WI38 (cell line): ENCODE measurements around the gene RECK.
A peak's percentile ranks its signal among the peaks of the same experiment; 100 is the strongest.

ENCODE experiments used
- H3K4me3 ChIP-seq: 2 replicates; pipeline ENCODE4 v1.5.1; 2011; ENCODE audit warnings: low read depth, mild to moderate bottlenecking, control low read depth, low read length
- TF ChIP-seq, protein P1 (sequence below): IDR thresholded peaks from 2 replicates; pipeline ENCODE4 v1.5.1; 2012; ENCODE audit warnings: low read depth, mild to moderate bottlenecking, control low read depth, low read length

The RECK gene

DNA sequence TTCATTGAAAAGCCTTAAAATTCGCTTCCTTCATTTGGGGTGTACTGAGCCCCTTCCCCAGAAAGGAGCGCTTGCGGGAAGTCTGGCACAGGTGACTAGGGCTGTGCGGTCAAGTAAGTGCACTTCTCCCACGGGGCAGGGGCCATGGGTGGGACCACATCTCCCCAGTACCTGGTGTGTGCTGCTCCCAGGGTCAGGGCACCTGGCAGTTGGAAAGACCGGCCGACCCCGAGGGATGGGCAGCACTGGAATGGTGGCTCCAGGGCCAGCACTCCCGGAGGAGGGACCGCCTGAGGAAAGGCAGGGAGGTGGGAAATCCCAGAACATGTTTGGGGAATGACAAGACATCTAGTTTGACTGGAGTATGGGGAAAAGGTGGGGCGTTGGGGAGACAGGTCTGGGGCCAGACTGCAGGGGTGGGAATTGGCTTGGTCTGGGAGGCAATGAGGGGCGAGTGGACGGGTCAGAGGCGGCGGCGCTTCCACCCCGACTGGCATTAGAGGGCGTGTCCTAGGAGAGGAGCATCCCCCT is 99.1 kb downstream of the RECK start:
- H3K4me3 ChIP-seq, result peak overlapping the region; percentile 77
- TF ChIP-seq, protein P1, sequence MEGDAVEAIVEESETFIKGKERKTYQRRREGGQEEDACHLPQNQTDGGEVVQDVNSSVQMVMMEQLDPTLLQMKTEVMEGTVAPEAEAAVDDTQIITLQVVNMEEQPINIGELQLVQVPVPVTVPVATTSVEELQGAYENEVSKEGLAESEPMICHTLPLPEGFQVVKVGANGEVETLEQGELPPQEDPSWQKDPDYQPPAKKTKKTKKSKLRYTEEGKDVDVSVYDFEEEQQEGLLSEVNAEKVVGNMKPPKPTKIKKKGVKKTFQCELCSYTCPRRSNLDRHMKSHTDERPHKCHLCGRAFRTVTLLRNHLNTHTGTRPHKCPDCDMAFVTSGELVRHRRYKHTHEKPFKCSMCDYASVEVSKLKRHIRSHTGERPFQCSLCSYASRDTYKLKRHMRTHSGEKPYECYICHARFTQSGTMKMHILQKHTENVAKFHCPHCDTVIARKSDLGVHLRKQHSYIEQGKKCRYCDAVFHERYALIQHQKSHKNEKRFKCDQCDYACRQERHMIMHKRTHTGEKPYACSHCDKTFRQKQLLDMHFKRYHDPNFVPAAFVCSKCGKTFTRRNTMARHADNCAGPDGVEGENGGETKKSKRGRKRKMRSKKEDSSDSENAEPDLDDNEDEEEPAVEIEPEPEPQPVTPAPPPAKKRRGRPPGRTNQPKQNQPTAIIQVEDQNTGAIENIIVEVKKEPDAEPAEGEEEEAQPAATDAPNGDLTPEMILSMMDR, result no peak

DNA sequence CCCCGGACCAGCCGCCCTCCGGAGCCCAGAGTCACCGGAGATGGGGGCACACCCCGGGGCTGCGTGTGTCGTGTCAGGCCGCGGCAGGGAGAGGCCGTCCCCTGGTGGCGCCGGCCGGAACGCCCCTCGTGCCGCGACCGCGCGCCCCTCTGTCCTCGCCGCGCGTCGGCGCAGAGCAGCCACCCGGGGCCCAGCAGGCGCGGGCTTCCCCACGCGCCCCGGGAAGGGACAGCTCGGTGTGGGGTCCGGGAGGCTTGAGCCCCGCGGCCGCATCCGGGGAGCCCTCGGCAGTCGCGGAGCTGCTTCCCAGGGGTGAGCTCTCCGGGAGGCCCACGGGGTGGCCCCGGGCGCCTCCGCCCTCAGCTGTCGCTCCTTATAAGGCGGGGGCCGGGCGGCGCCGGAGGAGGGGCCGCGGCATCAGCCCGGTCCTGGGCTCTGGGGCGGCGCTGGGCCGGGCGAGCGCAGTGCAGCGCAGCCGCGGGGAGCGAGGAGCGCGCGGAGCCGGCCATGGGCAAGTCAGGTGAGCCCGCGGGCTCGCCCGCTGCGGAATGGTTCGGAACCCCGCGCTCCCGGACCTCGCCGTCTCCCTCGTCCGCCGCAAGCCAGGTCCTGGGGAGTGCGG is 99.7 kb downstream of the RECK start, which contains the start of gene GLIPR2:
Gene GLIPR2 (plus strand): TSS at position 462 of the 622 bp plus-strand sequence. CDS start 46 bp downstream, at position 508.
- H3K4me3 ChIP-seq, result peak within 1 kb of the TSS; percentile 77
- TF ChIP-seq, protein P1, result peak; percentile 5; the same call in 1 of the 2 replicates

GRCh38 chr9:36136894-36137391 is 100.2 kb downstream of the RECK start:
- TF ChIP-seq, protein P1, result no peak
- H3K4me3 ChIP-seq, result peak overlapping the region; percentile 77

- TF ChIP-seq, protein P1, result no peak
- peak overlapping the region; percentile 77 for H3K4me3 ChIP-seq
Measured at GRCh38 chr9:36137392-36138004, 100.8 kb downstream of the RECK start.

DNA sequence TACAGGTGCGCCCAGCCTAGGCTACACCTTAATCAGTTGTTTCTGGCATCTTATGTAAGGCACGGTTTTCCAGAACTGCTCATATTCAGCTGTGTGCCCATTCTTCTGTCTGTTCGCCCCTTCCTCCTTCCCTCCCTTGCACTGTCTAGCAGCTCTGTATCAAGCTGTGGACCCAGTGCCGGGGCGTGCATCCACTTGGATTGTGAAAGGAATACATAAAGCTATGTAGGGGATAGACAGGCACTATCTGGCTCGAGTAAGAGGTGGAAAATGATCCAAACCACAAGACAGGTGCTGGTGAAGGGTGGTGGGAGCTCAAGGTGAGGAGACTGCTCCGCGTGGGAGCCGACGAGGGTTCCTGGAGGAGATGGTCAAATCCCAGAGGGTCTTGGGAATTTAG is 101.8 kb downstream of the RECK start:
- TF ChIP-seq, protein P1, result no peak
- no peak overlapping the region for H3K4me3 ChIP-seq

DNA sequence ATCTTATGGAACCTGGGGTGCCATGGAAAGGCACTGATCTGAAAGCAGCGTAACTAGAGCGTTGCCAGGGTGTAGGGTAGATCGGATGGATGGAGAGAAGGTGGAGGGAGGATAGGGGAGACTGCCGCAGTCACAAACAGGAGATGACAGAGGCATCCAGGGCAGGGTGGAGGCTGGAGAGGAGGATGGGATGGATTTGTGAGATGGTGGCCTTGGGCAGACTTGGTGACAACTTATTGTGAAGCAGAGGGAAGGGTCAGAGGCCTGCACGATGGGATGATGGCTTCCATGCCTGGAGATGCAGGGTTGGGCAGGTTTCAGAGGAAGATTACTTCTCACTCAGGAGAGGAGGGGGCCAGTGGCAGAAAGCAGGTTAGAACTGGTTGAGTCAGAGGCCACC is 102.2 kb downstream of the RECK start:
- TF ChIP-seq, protein P1, result no peak

More for the DNA sequence above, 102.2 kb downstream of the RECK start:
- H3K4me3 ChIP-seq, result no peak overlapping the region
